GM12892 (cell line): ENCODE data around the gene MLH1.

Experiments
- POLR2A ChIP-seq: IDR thresholded peaks from 2 replicates; pipeline ENCODE4 v1.6.1; 2011; ENCODE audit warnings: low read depth, low read length, control low read depth
- POLR2AphosphoS5 ChIP-seq: IDR thresholded peaks from 2 replicates; pipeline ENCODE4 v1.6.1; 2011; ENCODE audit warnings: low read depth, low read length, control low read depth
- TAF1 ChIP-seq: IDR thresholded peaks from 2 replicates; pipeline ENCODE4 v1.6.1; 2011; ENCODE audit warnings: low read depth, mild to moderate bottlenecking, control low read depth, low read length, borderline replicate concordance

DNA sequence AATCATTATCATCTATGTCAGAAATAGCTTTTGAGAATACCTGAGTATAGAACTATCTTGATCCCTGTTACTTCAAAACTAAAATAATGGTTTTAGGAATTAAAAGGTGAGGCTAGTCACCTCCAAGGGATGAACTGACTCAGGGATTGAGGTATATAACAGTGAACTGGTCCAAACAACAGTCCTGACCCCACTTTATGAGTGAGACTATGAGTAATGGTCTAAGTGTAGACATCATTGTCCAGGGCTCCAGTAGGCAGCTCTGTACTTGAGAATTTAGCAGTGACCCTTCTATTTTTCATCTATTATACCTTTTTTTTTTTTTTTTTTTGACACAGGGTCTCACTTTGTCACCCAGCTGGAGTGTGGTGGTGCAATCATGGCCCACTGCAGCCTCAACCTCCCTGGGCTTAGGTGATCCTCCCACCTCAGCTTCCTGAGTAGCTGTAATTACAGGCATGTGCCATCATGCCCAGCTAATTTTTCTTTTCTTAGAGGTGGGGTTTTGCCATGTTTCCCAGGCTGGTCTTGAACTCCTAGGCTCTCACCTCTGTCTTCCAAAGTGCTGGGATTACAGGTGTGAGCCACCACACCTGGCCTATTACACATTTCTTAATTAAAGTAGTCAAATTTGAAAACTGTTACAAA, 36.3 kb downstream of the MLH1 start:
- no peak for TF ChIP-seq POLR2AphosphoS5
- TF ChIP-seq TAF1: no peak
- TF ChIP-seq POLR2A: no peak
